Measurements from ENCODE around the gene CADPS. TPM values are rescaled to one million over a fixed set of nuclear protein-coding genes. Genes with fewer than 3 reads are reported as not detected.

The CADPS gene
- total RNA-seq, 6 experiments from 2014 or later = not detected

DNA sequence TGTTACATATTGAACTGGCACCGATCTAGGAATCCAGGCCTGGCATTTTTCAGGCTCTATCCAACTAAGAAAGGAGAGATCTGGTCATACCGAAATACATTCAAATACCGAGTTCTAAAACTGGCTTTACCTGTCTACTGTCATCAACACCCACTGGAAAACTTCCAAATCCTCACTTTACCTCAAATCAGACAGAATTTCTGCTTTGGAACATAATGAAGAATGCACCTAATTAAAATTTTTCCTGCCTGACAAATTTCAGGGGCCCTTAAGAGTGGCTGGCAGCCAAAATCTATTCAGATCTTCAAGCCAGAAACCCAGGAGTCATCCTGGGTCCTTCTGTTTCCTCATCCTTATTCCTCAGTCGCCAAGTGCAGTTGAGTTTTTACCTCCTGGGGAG lies 303.3 kb downstream of the CADPS start:
- H3K9me3 Mint-ChIP-seq = no peaks in the 10 kb centered on the region
- no peak for DNase-seq
- no peak overlapping the region for H3K4me3 Mint-ChIP-seq
- no peaks in the 10 kb centered on the region; the same call in none of the 2 replicates for H3K27me3 Mint-ChIP-seq (ENCODE audit: insufficient read depth)
- H3K27ac Mint-ChIP-seq = no peak overlapping the region
- TF ChIP-seq CTCF (IDR thresholded peaks at IDR 0.05) = no peak
- peaks cover 27% of the 10 kb centered on the region for H3K4me1 Mint-ChIP-seq (ENCODE audit: low read depth)
- H3K36me3 Mint-ChIP-seq (ENCODE audit: low read depth) = no peaks in the 10 kb centered on the region

DNA sequence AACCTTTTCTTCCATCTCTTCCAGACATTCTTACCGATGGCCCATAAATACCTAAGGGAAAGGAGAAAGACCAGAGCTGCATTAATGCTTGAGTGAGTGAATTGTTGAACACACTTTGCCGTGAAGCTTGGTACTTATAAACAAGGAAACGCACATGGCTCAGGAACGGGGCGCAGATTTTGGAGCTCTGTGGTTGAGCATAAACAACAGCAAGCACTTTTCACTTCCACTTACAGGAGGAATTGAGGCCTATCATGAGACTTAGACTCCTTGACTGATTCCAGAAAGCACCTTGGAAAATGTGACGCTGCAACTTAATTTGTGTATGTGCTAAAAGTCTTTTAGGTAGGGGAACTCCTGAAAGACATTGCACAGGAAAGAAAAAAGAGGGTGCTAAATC lies 304.3 kb downstream of the CADPS start:
- no peaks in the 10 kb centered on the region for H3K9me3 Mint-ChIP-seq
- H3K27me3 Mint-ChIP-seq (ENCODE audit: insufficient read depth) = no peaks in the 10 kb centered on the region; the same call in none of the 2 replicates

DNA sequence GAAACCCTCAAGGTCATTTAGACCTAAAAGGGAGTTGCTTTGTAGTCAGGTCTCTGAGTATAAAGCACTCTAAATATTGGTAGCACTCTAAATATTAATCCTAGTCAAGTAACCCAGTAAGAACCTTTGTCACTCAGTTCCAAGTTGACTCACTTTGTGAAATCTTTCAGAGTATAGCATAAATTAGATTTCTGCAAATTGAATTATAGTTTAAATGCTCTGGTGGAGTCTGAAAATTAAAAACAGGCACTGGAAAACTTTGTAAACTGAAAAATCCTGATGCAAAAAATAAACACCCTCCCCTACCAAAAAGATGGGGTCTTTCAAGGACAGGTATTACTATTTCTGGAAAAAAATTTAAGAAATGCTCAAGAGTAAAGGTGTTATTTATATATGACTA lies 305.6 kb downstream of the CADPS start:
- Mint-ChIP-seq H3K9me3 (no peaks in the 10 kb centered on the region), H3K27ac (no peak overlapping the region), H3K4me3 (no peak overlapping the region), H3K36me3 (ENCODE audit: low read depth) (no peaks in the 10 kb centered on the region), H3K27me3 (ENCODE audit: insufficient read depth) (no peaks in the 10 kb centered on the region; the same call in none of the 2 replicates), H3K4me1 (ENCODE audit: low read depth) (peaks cover 28% of the 10 kb centered on the region)
- no peak for TF ChIP-seq CTCF (IDR thresholded peaks at IDR 0.05)
- no peak for DNase-seq

More for the DNA sequence above, 304.3 kb downstream of the CADPS start:
- Mint-ChIP-seq H3K4me3 (no peak overlapping the region), H3K36me3 (ENCODE audit: low read depth) (no peaks in the 10 kb centered on the region), H3K4me1 (ENCODE audit: low read depth) (peaks cover 34% of the 10 kb centered on the region), H3K27ac (no peak overlapping the region)
- DNase-seq = no peak
- TF ChIP-seq CTCF (IDR thresholded peaks at IDR 0.05) = no peak

GRCh38 chr3:62567097-62568021 lies 307.9 kb downstream of the CADPS start:
- peak overlapping the region; percentile 85 for H3K27ac Mint-ChIP-seq
- no peak for TF ChIP-seq CTCF (IDR thresholded peaks at IDR 0.05)
- peaks cover 34% of the 10 kb centered on the region for H3K4me1 Mint-ChIP-seq (ENCODE audit: low read depth)
- peak overlapping the region; percentile 80 for H3K4me3 Mint-ChIP-seq
- no peaks in the 10 kb centered on the region; the same call in none of the 2 replicates for H3K27me3 Mint-ChIP-seq (ENCODE audit: insufficient read depth)
- DNase-seq = peak; percentile 44
- no peaks in the 10 kb centered on the region for H3K9me3 Mint-ChIP-seq
- no peaks in the 10 kb centered on the region for H3K36me3 Mint-ChIP-seq (ENCODE audit: low read depth)

- Mint-ChIP-seq H3K4me1 (ENCODE audit: low read depth) (peaks cover 41% of the 10 kb centered on the region), H3K36me3 (ENCODE audit: low read depth) (no peaks in the 10 kb centered on the region), H3K27ac (no peak overlapping the region), H3K4me3 (no peak overlapping the region), H3K27me3 (ENCODE audit: insufficient read depth) (no peaks in the 10 kb centered on the region; the same call in none of the 2 replicates), H3K9me3 (no peaks in the 10 kb centered on the region)
- DNase-seq = no peak
- TF ChIP-seq CTCF (IDR thresholded peaks at IDR 0.05) = no peak
These were observed 309.1 kb downstream of the CADPS start for GRCh38 chr3:62566022-62566557.

Data from HFFc6 (cell line).